Neural progenitor cell (in vitro differentiated cells): ENCODE measurements around the gene BCKDK. TPM values are rescaled to one million over a fixed set of nuclear protein-coding genes. Genes with fewer than 3 reads are reported as not detected.

Experiments used
- DNase-seq: peaks from one replicate; pipeline ENCODE4 v3.0.0-alpha.2; 2016; ENCODE audit warnings: low spot score
- H2AFZ ChIP-seq: fragments of 200-600 bp; sonication (generic); replicated peaks from 2 replicates; pipeline ENCODE4 v1.6.1; 2016; ENCODE audit warnings: antibody characterized with exemption
- H3F3A ChIP-seq: fragments of 200-600 bp; sonication (generic); 2 replicates; pipeline ENCODE4 v1.6.1; 2016; ENCODE audit warnings: antibody characterized with exemption, low read depth
- H3K27ac ChIP-seq: fragments of 200-600 bp; sonication (generic); 2 replicates; pipeline ENCODE4 v1.5.1; 2016; ENCODE audit warnings: mild to moderate bottlenecking
- H3K27me3 ChIP-seq: fragments of 200-600 bp; sonication (generic); 2 replicates; pipeline ENCODE4 v1.6.1; 2016; ENCODE audit warnings: mild to moderate bottlenecking, moderate library complexity
- H3K36me3 ChIP-seq: fragments of 200-600 bp; sonication (generic); 2 replicates; pipeline ENCODE4 v1.5.1; 2016
- H3K4me1 ChIP-seq: fragments of 200-600 bp; sonication (generic); 2 replicates; pipeline ENCODE4 v1.6.1; 2016; ENCODE audit warnings: mixed run types
- H3K4me2 ChIP-seq: fragments of 200-600 bp; sonication (generic); 2 replicates; pipeline ENCODE4 v1.6.1; 2016
- H3K4me3 ChIP-seq: fragments of 200-600 bp; sonication (generic); 2 replicates; pipeline ENCODE4 v1.5.1; 2016
- H3K79me2 ChIP-seq: fragments of 200-600 bp; sonication (generic); 2 replicates; pipeline ENCODE4 v1.6.1; 2016; ENCODE audit warnings: low read depth
- H3K9ac ChIP-seq: fragments of 200-600 bp; sonication (generic); 2 replicates; pipeline ENCODE4 v1.6.1; 2016
- H3K9me3 ChIP-seq: fragments of 200-600 bp; sonication (generic); 2 replicates; pipeline ENCODE4 v1.5.1; 2016; ENCODE audit warnings: low read depth
- H4K20me1 ChIP-seq: fragments of 200-600 bp; sonication (generic); 2 replicates; pipeline ENCODE4 v1.6.1; 2016; ENCODE audit warnings: low read depth
- H3K27ac Mint-ChIP-seq: 3 replicates; pipeline ENCODE4 v1.8.0; 2021; ENCODE audit warnings: mixed read lengths
- H3K27me3 Mint-ChIP-seq: 2 replicates; pipeline ENCODE4 v1.8.0; 2022; ENCODE audit warnings: low read depth, mild to moderate bottlenecking, inconsistent platforms, moderate library complexity, mixed read lengths; ENCODE audit not compliant: insufficient read depth
- H3K36me3 Mint-ChIP-seq: 3 replicates; pipeline ENCODE4 v1.8.0; 2021; ENCODE audit warnings: mixed read lengths
- H3K4me1 Mint-ChIP-seq: 3 replicates; pipeline ENCODE4 v1.8.0; 2021; ENCODE audit warnings: mixed read lengths
- H3K4me3 Mint-ChIP-seq: 3 replicates; pipeline ENCODE4 v1.8.0; 2021; ENCODE audit warnings: mild to moderate bottlenecking, moderate library complexity, mixed read lengths
- H3K9me3 Mint-ChIP-seq: 3 replicates; pipeline ENCODE4 v1.8.0; 2020; ENCODE audit warnings: mixed read lengths
- EZH2 ChIP-seq: fragments of 200-600 bp; sonication (generic); IDR thresholded peaks from 2 replicates; pipeline ENCODE4 v1.6.1; 2017; ENCODE audit warnings: antibody characterized with exemption, mild to moderate bottlenecking, moderate library complexity
- EZH2phosphoT487 ChIP-seq: fragments of 200-600 bp; sonication (generic); IDR thresholded peaks from 2 replicates; pipeline ENCODE4 v1.6.1; 2017; ENCODE audit warnings: antibody characterized with exemption
- total RNA-seq: library from RNA; depleted of rRNA; stranded (reverse); fragments of >200 nt; gene quantifications from 2 replicates; pipeline ENCODE4 v1.2.3, GENCODE V29; 2015; ENCODE audit warnings: low replicate concordance
- TF ChIP-seq, protein P1 (sequence below): fragments of 200-600 bp; sonication (generic); IDR thresholded peaks from 2 replicates; pipeline ENCODE4 v1.5.1; 2017; ENCODE audit warnings: antibody characterized with exemption, mild to moderate bottlenecking

Gene BCKDK
- total RNA-seq, 1 donor from 2014 or later: 19.8 TPM

DNA sequence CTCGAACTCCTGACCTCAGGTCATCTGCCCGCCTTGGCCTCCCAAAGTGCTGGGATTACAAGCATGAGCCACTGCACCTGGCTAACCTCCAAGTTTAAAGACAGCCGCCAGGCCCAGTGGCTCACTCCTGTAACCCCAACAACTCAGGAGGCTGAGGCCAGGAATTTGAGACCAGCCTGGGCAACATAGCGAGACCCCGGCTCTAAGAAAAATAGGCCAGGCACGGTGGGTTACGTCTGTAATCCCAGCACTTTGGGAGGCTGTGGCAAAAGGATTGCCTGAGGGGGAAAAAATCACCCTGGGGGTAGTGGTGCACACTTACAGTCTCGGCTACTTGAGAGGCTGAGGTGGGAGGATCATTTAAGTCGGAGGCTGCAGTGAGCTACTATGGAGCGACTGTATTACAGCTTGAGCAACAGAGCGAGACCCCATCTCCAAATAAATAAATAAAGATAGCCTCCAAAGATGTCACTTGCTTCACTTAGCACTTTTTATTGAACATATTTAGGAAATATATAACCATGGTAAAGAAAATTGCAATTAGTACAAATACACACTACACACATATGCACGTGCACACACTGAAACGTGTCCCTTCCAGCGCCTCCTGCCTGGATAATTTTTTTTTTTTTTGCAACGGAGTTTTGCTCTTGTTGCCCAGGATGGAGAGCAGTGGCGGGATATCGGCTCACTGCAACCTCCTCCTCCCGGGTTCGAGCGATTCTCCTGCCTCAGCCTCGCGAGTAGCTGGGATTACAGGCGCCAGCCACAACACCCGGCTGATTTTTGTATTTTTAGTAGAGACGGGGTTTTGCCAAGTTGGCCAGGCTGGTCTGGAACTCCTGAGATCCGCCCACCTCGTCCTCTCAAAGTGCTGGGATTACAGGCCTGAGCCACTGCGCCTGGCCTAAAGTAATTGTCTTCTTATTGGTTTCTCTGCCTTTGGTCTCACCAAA, 1.4 kb upstream of the BCKDK start:
- Histone ChIP-seq H3F3A (peaks cover 13% of the 10 kb centered on the region), H3K4me3 (no peak overlapping the region), H3K9me3 (no peaks in the 10 kb centered on the region), H3K36me3 (no peaks in the 10 kb centered on the region), H4K20me1 (no peaks in the 10 kb centered on the region), H3K9ac (no peak overlapping the region), H3K27ac (no peak overlapping the region), H3K4me2 (no peak overlapping the region), H2AFZ (no peak overlapping the region), H3K4me1 (peaks cover 5% of the 10 kb centered on the region), H3K79me2 (peaks cover 3% of the 10 kb centered on the region), H3K27me3 (no peaks in the 10 kb centered on the region)
- Mint-ChIP-seq H3K4me1 (peaks cover 12% of the 10 kb centered on the region), H3K36me3 (peaks cover 13% of the 10 kb centered on the region), H3K27ac (peak overlapping the region; percentile 83), H3K9me3 (no peaks in the 10 kb centered on the region), H3K4me3 (peak overlapping the region; percentile 90), H3K27me3 (peaks cover 3% of the 10 kb centered on the region)
- TF ChIP-seq EZH2phosphoT487 (no peak), EZH2 (no peak)
- TF ChIP-seq, protein P1, sequence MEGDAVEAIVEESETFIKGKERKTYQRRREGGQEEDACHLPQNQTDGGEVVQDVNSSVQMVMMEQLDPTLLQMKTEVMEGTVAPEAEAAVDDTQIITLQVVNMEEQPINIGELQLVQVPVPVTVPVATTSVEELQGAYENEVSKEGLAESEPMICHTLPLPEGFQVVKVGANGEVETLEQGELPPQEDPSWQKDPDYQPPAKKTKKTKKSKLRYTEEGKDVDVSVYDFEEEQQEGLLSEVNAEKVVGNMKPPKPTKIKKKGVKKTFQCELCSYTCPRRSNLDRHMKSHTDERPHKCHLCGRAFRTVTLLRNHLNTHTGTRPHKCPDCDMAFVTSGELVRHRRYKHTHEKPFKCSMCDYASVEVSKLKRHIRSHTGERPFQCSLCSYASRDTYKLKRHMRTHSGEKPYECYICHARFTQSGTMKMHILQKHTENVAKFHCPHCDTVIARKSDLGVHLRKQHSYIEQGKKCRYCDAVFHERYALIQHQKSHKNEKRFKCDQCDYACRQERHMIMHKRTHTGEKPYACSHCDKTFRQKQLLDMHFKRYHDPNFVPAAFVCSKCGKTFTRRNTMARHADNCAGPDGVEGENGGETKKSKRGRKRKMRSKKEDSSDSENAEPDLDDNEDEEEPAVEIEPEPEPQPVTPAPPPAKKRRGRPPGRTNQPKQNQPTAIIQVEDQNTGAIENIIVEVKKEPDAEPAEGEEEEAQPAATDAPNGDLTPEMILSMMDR: no peak
- no peak for DNase-seq

DNA sequence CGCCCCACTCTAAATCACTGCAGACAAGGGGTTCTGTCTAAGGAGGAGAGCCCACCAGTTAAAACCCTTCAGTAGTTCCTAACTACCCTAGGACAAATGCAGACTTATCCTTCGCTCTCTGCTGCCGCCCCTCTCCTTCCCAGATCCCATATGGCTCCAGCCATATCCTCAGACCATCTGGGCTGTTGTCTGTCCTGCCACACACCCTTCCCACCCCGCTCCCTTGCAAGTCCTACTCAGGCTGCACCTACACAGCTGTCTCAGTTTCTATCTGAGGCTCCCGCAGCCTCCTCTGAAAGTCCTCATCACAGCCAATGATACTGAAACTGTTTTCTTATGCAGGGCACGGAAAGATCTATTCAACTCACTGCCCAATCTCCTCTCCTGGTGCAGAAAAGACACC, 720 bp upstream of the BCKDK start:
- no peaks in the 10 kb centered on the region for H3K27me3 ChIP-seq
- TF ChIP-seq, protein P1: no peak
- TF ChIP-seq EZH2 (no peak), EZH2phosphoT487 (no peak)
- no peaks in the 10 kb centered on the region for H3K9me3 Mint-ChIP-seq
- peaks cover 13% of the 10 kb centered on the region for H3K36me3 Mint-ChIP-seq
- no peak overlapping the region for H3K9ac ChIP-seq
- no peaks in the 10 kb centered on the region for H3K36me3 ChIP-seq
- H3K79me2 ChIP-seq: peaks cover 3% of the 10 kb centered on the region
- DNase-seq: no peak
- H3K4me2 ChIP-seq: peak overlapping the region; percentile 96
- peaks cover 13% of the 10 kb centered on the region for H3F3A ChIP-seq
- H3K27ac Mint-ChIP-seq: peak overlapping the region; percentile 83
- peak overlapping the region; percentile 87 for H2AFZ ChIP-seq
- peak overlapping the region; percentile 90 for H3K4me3 Mint-ChIP-seq
- no peaks in the 10 kb centered on the region for H3K9me3 ChIP-seq
- peaks cover 3% of the 10 kb centered on the region for H3K27me3 Mint-ChIP-seq
- no peak overlapping the region for H3K27ac ChIP-seq
- no peaks in the 10 kb centered on the region for H4K20me1 ChIP-seq
- H3K4me3 ChIP-seq: peak overlapping the region; percentile 99
- peaks cover 12% of the 10 kb centered on the region for H3K4me1 Mint-ChIP-seq
- peaks cover 5% of the 10 kb centered on the region for H3K4me1 ChIP-seq

- H3K27ac Mint-ChIP-seq: no peak overlapping the region
- Histone ChIP-seq H3F3A (peaks cover 13% of the 10 kb centered on the region), H3K36me3 (no peaks in the 10 kb centered on the region), H3K27ac (no peak overlapping the region), H3K4me1 (peaks cover 5% of the 10 kb centered on the region), H3K4me2 (peak overlapping the region; percentile 96), H3K27me3 (no peaks in the 10 kb centered on the region), H3K79me2 (peaks cover 3% of the 10 kb centered on the region), H3K9me3 (no peaks in the 10 kb centered on the region), H3K4me3 (peak overlapping the region; percentile 99), H2AFZ (peak overlapping the region; percentile 87), H3K9ac (peak overlapping the region; percentile 70), H4K20me1 (no peaks in the 10 kb centered on the region)
- peaks cover 12% of the 10 kb centered on the region for H3K4me1 Mint-ChIP-seq
- TF ChIP-seq EZH2: no peak
- TF ChIP-seq, protein P1: no peak
- TF ChIP-seq EZH2phosphoT487: no peak
- no peaks in the 10 kb centered on the region for H3K9me3 Mint-ChIP-seq
- H3K36me3 Mint-ChIP-seq: peaks cover 16% of the 10 kb centered on the region
- peaks cover 3% of the 10 kb centered on the region for H3K27me3 Mint-ChIP-seq
- no peak for DNase-seq
- peak overlapping the region; percentile 89 for H3K4me3 Mint-ChIP-seq
Observed at GRCh38 chr16:31108794-31109558, 790 bp downstream of the BCKDK start.
